K562 (cell line): Measurements from ENCODE around the gene BLTP3A. TPM values are rescaled to one million over a fixed set of nuclear protein-coding genes. Genes with fewer than 3 reads are reported as not detected.

Source experiments
- ATF2 ChIP-seq: sonication (generic); formaldehyde crosslinking; IDR thresholded peaks from 2 replicates; pipeline ENCODE4 v1.8.1; 2022; ENCODE audit warnings: missing genetic modification reagents
- BDP1 ChIP-seq: IDR thresholded peaks from 3 replicates; pipeline ENCODE4 v1.6.1; 2011; ENCODE audit not compliant: insufficient read length, insufficient read depth
- BRD9 ChIP-seq: fragments of 450-650 bp; IDR thresholded peaks from 2 replicates; pipeline ENCODE4 v1.6.1; 2018; ENCODE audit warnings: low read depth; ENCODE audit not compliant: partially characterized antibody
- CREB1 ChIP-seq, 2 experiments: sonication (generic) in 1 of 2; formaldehyde crosslinking in 1 of 2; IDR thresholded peaks; 2 replicates each; pipeline versions ENCODE4 v1.6.1 to v1.8.0; 2012 to 2022; ENCODE audit warnings: inconsistent platforms in 1 of 2, mild to moderate bottlenecking in 1 of 2, missing genetic modification reagents in 1 of 2, moderate library complexity in 1 of 2
- CREM ChIP-seq: IDR thresholded peaks from 2 replicates; pipeline ENCODE4 v1.6.1; 2014; ENCODE audit warnings: antibody characterized with exemption, low read depth
- EP300 ChIP-seq: IDR thresholded peaks from 2 replicates; pipeline ENCODE4 v1.6.1; 2012; ENCODE audit warnings: low read length, improper control_type of control experiment
- EZH2 ChIP-seq: IDR thresholded peaks from 2 replicates; pipeline ENCODE4 v1.6.1; 2012; ENCODE audit warnings: low read depth, mild to moderate bottlenecking, inconsistent platforms, low read length, borderline replicate concordance
- GTF2F1 ChIP-seq: IDR thresholded peaks from 2 replicates; pipeline ENCODE4 v1.6.1; 2011; ENCODE audit warnings: low read depth, low read length, improper control_type of control experiment
- HMGN3 ChIP-seq: IDR thresholded peaks from 2 replicates; pipeline ENCODE4 v1.6.1; 2011; ENCODE audit warnings: borderline replicate concordance, low read depth, mild to moderate bottlenecking, mixed read lengths, low read length; ENCODE audit not compliant: insufficient read length; ENCODE audit errors: extremely low read depth
- HSF4 ChIP-seq: fragments of 250-450 bp; sonication (Bioruptor Pico); IDR thresholded peaks from 2 replicates; pipeline ENCODE4 v2.1.2; 2022; ENCODE audit warnings: mild to moderate bottlenecking, moderate library complexity, borderline replicate concordance
- NR2C2 ChIP-seq, 2 experiments: fragments of 200-800 bp in 1 of 2; sonication (Bioruptor generic) in 1 of 2; sonication (generic) in 1 of 2; formaldehyde crosslinking in 1 of 2; IDR thresholded peaks; 2 replicates each; pipeline versions ENCODE4 v1.6.1 to v1.8.0; 2016 to 2022; ENCODE audit warnings: mild to moderate bottlenecking in 1 of 2, missing compliant biosample characterization in 1 of 2, missing genetic modification characterization in 1 of 2, missing genetic modification reagents in 1 of 2
- PHF21A ChIP-seq: fragments of 450-650 bp; IDR thresholded peaks from 2 replicates; pipeline ENCODE4 v1.6.1; 2017; ENCODE audit warnings: low read depth, borderline replicate concordance
- POLR2G ChIP-seq: fragments of 200-400 bp; formaldehyde crosslinking; IDR thresholded peaks from 2 replicates; pipeline ENCODE4 v1.6.1; 2017; ENCODE audit warnings: low read depth, mild to moderate bottlenecking, antibody characterized with exemption, low read length, moderate library complexity
- POLR2H ChIP-seq: IDR thresholded peaks from 2 replicates; pipeline ENCODE4 v1.6.1; 2016; ENCODE audit warnings: missing genetic modification characterization, low read depth, mild to moderate bottlenecking, control low read depth, missing compliant biosample characterization, moderate library complexity
- SFPQ ChIP-seq: fragments of 200-400 bp; formaldehyde crosslinking; IDR thresholded peaks from 2 replicates; pipeline ENCODE4 v1.6.1; 2017; ENCODE audit warnings: mild to moderate bottlenecking, low read depth, low read length, moderate library complexity
- SMARCC2 ChIP-seq: fragments of 450-650 bp; IDR thresholded peaks from 2 replicates; pipeline ENCODE4 v1.6.1; 2017; ENCODE audit warnings: antibody characterized with exemption, moderate library complexity, mild to moderate bottlenecking, low read depth
- ZNF263 ChIP-seq: sonication (generic); formaldehyde crosslinking; IDR thresholded peaks from 2 replicates; pipeline ENCODE4 v1.8.0; 2022; ENCODE audit warnings: mild to moderate bottlenecking, missing genetic modification reagents, borderline replicate concordance
- ZNF511 ChIP-seq: sonication (generic); formaldehyde crosslinking; IDR thresholded peaks from 2 replicates; pipeline ENCODE4 v1.8.0; 2022; ENCODE audit warnings: mild to moderate bottlenecking, missing genetic modification reagents
- polyA plus RNA-seq, 8 experiments: library from polyadenylated mRNA; depleted of rRNA in 4 of 8; stranded (reverse) in 5 of 8; unstranded in 3 of 8; fragments of >200 nt; fragmentation: Nextera tagmentation in 2 of 8; fragmentation: Illumina TruSeq in 1 of 8; extraction: Ambion mirVana in 2 of 8; extraction: Trizol in 1 of 8; gene quantifications; 2 replicates each; pipeline versions ENCODE4 v1.2.1 to v1.2.3, GENCODE V29; 2011 to 2014; ENCODE audit warnings: inconsistent platforms in 1 of 8, missing spikeins in 1 of 8
- total RNA-seq, 7 experiments: library from RNA; depleted of rRNA in 6 of 7; stranded (reverse); fragments of >200 nt in 6 of 7; fragmentation: Illumina TruSeq in 2 of 7; extraction: Trizol in 2 of 7; gene quantifications; 2 replicates each; pipeline versions ENCODE4 v1.2.1 to v1.2.3, GENCODE V29; 2011 to 2021; ENCODE audit warnings: low replicate concordance in 1 of 7
- TF ChIP-seq, protein P1 (sequence below): sonication (generic); formaldehyde crosslinking; IDR thresholded peaks from 2 replicates; pipeline ENCODE4 v1.4.0; 2020; ENCODE audit warnings: mild to moderate bottlenecking, missing genetic modification reagents

The BLTP3A gene
- total and polyA plus RNA-seq, 9 of the 15 experiments (the other 6 are each of a cell fraction or from before 2014, with no cell fraction given) = 7.5 to 34.6 (median 15.5) TPM

GRCh38 chr6:34791701-34792604, at the start of gene BLTP3A (continued):
- TF ChIP-seq POLR2G = peak; percentile 95
- TF ChIP-seq BRD9 = peak; percentile 86
- no peak for TF ChIP-seq SFPQ
- no peak for TF ChIP-seq ATF2 (CRISPR knock-in tag)
- TF ChIP-seq EP300 = no peak
- TF ChIP-seq BDP1 = no peak
- no peak for TF ChIP-seq ZNF263 (CRISPR knock-in tag)
- peak; percentile 64 for TF ChIP-seq HMGN3
- no peak for TF ChIP-seq HSF4
- TF ChIP-seq NR2C2 (CRISPR knock-in tag; IDR thresholded peaks at IDR 0.05) = peak; percentile 49; the same call in 1 of the 2 replicates
- no peak; the same call in 1 of the 2 replicates for TF ChIP-seq NR2C2 (tag; IDR thresholded peaks at IDR 0.05)
- TF ChIP-seq GTF2F1 = no peak; the same call in 1 of the 2 replicates
- TF ChIP-seq ZNF511 (CRISPR knock-in tag) = 0 out of 2 replicates have a peak, but pooled peaks have one; percentile 67
- peak; percentile 90 for TF ChIP-seq CREB1 (IDR thresholded peaks at IDR 0.05)
- TF ChIP-seq CREB1 (CRISPR knock-in tag; IDR thresholded peaks at IDR 0.05) = peak; percentile 72
- peak; percentile 92 for TF ChIP-seq CREM
- no peak for TF ChIP-seq EZH2
- TF ChIP-seq SMARCC2 = 0 out of 2 replicates have a peak, but pooled peaks have one; percentile 50
- TF ChIP-seq, protein P1, sequence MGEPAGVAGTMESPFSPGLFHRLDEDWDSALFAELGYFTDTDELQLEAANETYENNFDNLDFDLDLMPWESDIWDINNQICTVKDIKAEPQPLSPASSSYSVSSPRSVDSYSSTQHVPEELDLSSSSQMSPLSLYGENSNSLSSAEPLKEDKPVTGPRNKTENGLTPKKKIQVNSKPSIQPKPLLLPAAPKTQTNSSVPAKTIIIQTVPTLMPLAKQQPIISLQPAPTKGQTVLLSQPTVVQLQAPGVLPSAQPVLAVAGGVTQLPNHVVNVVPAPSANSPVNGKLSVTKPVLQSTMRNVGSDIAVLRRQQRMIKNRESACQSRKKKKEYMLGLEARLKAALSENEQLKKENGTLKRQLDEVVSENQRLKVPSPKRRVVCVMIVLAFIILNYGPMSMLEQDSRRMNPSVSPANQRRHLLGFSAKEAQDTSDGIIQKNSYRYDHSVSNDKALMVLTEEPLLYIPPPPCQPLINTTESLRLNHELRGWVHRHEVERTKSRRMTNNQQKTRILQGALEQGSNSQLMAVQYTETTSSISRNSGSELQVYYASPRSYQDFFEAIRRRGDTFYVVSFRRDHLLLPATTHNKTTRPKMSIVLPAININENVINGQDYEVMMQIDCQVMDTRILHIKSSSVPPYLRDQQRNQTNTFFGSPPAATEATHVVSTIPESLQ = peak; percentile 74
- no peak for TF ChIP-seq PHF21A
- TF ChIP-seq POLR2H (tag) = peak; percentile 61
